Mesenchymal stem cell (in vitro differentiated cells and primary cell): ENCODE measurements around the gene PLSCR4.
"Not testable (repeated sequence)": the region's sequence is repeated elsewhere in the genome, so short reads cannot be mapped to it uniquely, and the experiment has no call there.

Experiments used
- DNase-seq: peaks from one replicate; pipeline ENCODE4 v3.0.0-alpha.2; 2013
- H2AFZ ChIP-seq: one replicate; pipeline ENCODE4 v1.6.1; 2013; ENCODE audit warnings: low read depth, mild to moderate bottlenecking, control low read depth, inconsistent platforms, low read length, moderate library complexity
- H2AK5ac ChIP-seq: 2 replicates; pipeline ENCODE4 v1.6.1; 2013; ENCODE audit warnings: low read length, moderate library complexity, mild to moderate bottlenecking, inconsistent platforms; ENCODE audit not compliant: severe bottlenecking
- H2BK120ac ChIP-seq: one replicate; pipeline ENCODE4 v1.6.1; 2013; ENCODE audit warnings: low read depth, mild to moderate bottlenecking, inconsistent platforms, low read length, moderate library complexity
- H2BK12ac ChIP-seq, 2 experiments: one replicate each; pipeline ENCODE4 v1.6.1; 2013; ENCODE audit warnings: inconsistent platforms in 2 of 2, low read length in 2 of 2, mild to moderate bottlenecking in 2 of 2, moderate library complexity in 2 of 2, control low read depth in 1 of 2
- H2BK15ac ChIP-seq: one replicate; pipeline ENCODE4 v1.6.1; 2013; ENCODE audit warnings: mild to moderate bottlenecking, low read depth, inconsistent platforms; ENCODE audit not compliant: poor library complexity, severe bottlenecking
- H2BK5ac ChIP-seq: 2 replicates; pipeline ENCODE4 v1.6.1; 2013; ENCODE audit warnings: low read depth, mild to moderate bottlenecking, low read length, control low read depth, inconsistent platforms; ENCODE audit not compliant: poor library complexity, severe bottlenecking
- H3K14ac ChIP-seq, 2 experiments: one replicate each; pipeline ENCODE4 v1.6.1; 2013; ENCODE audit warnings: inconsistent platforms in 2 of 2, low read length in 2 of 2, control low read depth in 1 of 2, mild to moderate bottlenecking in 1 of 2, moderate library complexity in 1 of 2
- H3K18ac ChIP-seq, 2 experiments: one replicate each; pipeline ENCODE4 v1.6.1; 2013; ENCODE audit warnings: inconsistent platforms in 2 of 2, low read length in 2 of 2, control low read depth in 1 of 2, low read depth in 1 of 2, mild to moderate bottlenecking in 1 of 2
- H3K23ac ChIP-seq, 2 experiments: one replicate each; pipeline ENCODE4 v1.6.1; 2013; ENCODE audit warnings: inconsistent platforms in 2 of 2, low read length in 2 of 2, mild to moderate bottlenecking in 2 of 2, moderate library complexity in 2 of 2, control low read depth in 1 of 2
- H3K27ac ChIP-seq: 2 replicates; pipeline ENCODE4 v1.5.1; 2013; ENCODE audit warnings: mild to moderate bottlenecking, moderate library complexity, low read length, control low read depth, inconsistent platforms; ENCODE audit not compliant: poor library complexity, severe bottlenecking
- H3K27me3 ChIP-seq, 2 experiments: 2 replicates each; pipeline versions ENCODE4 v1.6.1 to v1.7.0; 2013; ENCODE audit warnings: low read length in 2 of 2, mild to moderate bottlenecking in 2 of 2, moderate library complexity in 2 of 2, control low read depth in 1 of 2, inconsistent platforms in 1 of 2; ENCODE audit not compliant: control insufficient read depth in 1 of 2, insufficient read depth in 1 of 2
- H3K36me3 ChIP-seq, 2 experiments: 2 replicates each; pipeline versions ENCODE4 v1.6.1 to v1.7.0; 2013; ENCODE audit warnings: low read length in 2 of 2, control low read depth in 1 of 2, inconsistent platforms in 1 of 2, low read depth in 1 of 2, mild to moderate bottlenecking in 1 of 2; ENCODE audit not compliant: insufficient read depth in 2 of 2, control insufficient read depth in 1 of 2
- H3K4ac ChIP-seq, 2 experiments: one replicate each; pipeline ENCODE4 v1.6.1; 2013; ENCODE audit warnings: inconsistent platforms in 2 of 2, low read length in 2 of 2, mild to moderate bottlenecking in 2 of 2, moderate library complexity in 2 of 2, control low read depth in 1 of 2, low read depth in 1 of 2
- H3K4me1 ChIP-seq: 2 replicates; pipeline ENCODE4 v1.6.1; 2013; ENCODE audit warnings: low read depth, low read length, control low read depth; ENCODE audit not compliant: control insufficient read depth, insufficient read depth
- H3K4me2 ChIP-seq: 2 replicates; pipeline ENCODE4 v1.6.1; 2013; ENCODE audit warnings: low read length, mild to moderate bottlenecking, inconsistent platforms; ENCODE audit not compliant: poor library complexity, severe bottlenecking
- H3K4me3 ChIP-seq, 2 experiments: 2 replicates each; pipeline versions ENCODE4 v1.5.1 to v1.7.0; 2013; ENCODE audit warnings: low read length in 2 of 2, mild to moderate bottlenecking in 2 of 2, control low read depth in 1 of 2, low read depth in 1 of 2; ENCODE audit not compliant: insufficient read depth in 1 of 2
- H3K79me1 ChIP-seq: replicated peaks from 2 replicates; pipeline ENCODE4 v1.6.1; 2013; ENCODE audit warnings: mild to moderate bottlenecking, control low read depth, low read length, inconsistent platforms; ENCODE audit not compliant: poor library complexity, severe bottlenecking
- H3K9ac ChIP-seq: 2 replicates; pipeline ENCODE4 v1.7.0; 2013; ENCODE audit warnings: mild to moderate bottlenecking, low read length, moderate library complexity
- H3K9me3 ChIP-seq: 2 replicates; pipeline ENCODE4 v1.7.0; 2013; ENCODE audit warnings: mild to moderate bottlenecking, low read length; ENCODE audit not compliant: control insufficient read depth
- H4K8ac ChIP-seq: one replicate; pipeline ENCODE4 v1.6.1; 2013; ENCODE audit warnings: inconsistent platforms, mild to moderate bottlenecking, low read length, moderate library complexity
- H4K91ac ChIP-seq: one replicate; pipeline ENCODE4 v1.6.1; 2013; ENCODE audit warnings: mild to moderate bottlenecking, low read length, inconsistent platforms
- WGBS: methylation state at CpG from one replicate; pipeline ENCODE4 v1.1.7; 2013; ENCODE audit warnings: mixed read lengths; 5-methylcytosine and 5-hydroxymethylcytosine counted together

PLSCR4 gene

GRCh38 chr3:146259880-146260589 lies 9.1 kb upstream of the PLSCR4 start:
- Histone ChIP-seq H2BK120ac (no peak overlapping the region), H3K4ac (no peak overlapping the region), H3K18ac (no peak overlapping the region), H3K27me3 (no peaks in the 10 kb centered on the region), H2AFZ (no peak overlapping the region), H3K9me3 (no peaks in the 10 kb centered on the region), H3K14ac (no peak overlapping the region), H3K23ac (no peak overlapping the region), H3K27ac (no peak overlapping the region), H3K36me3 (no peaks in the 10 kb centered on the region), H4K91ac (no peak overlapping the region), H2AK5ac (no peak overlapping the region), H3K79me1 (no peaks in the 10 kb centered on the region), H2BK5ac (no peak overlapping the region), H2BK12ac (no peak overlapping the region), H3K4me3 (no peak overlapping the region), H4K8ac (no peak overlapping the region), H3K4me2 (no peak overlapping the region), H3K4me1 (no peaks in the 10 kb centered on the region), H2BK15ac (no peak overlapping the region), H3K9ac (no peak overlapping the region)
- no peak for DNase-seq
- WGBS: no CpG with 5 or more reads among the region's 5 CpGs

GRCh38 chr3:146256851-146257486 lies 6.1 kb upstream of the PLSCR4 start:
- H3K36me3 ChIP-seq: no peaks in the 10 kb centered on the region
- H3K18ac ChIP-seq: no peak overlapping the region
- H2BK15ac ChIP-seq: no peak overlapping the region
- no peak overlapping the region for H3K14ac ChIP-seq
- H3K4me3 ChIP-seq: no peak overlapping the region
- no peak overlapping the region for H4K8ac ChIP-seq
- H4K91ac ChIP-seq: no peak overlapping the region
- H2BK12ac ChIP-seq: no peak overlapping the region
- no peak for DNase-seq
- H3K9me3 ChIP-seq: peaks cover 6% of the 10 kb centered on the region
- H2AFZ ChIP-seq: no peak overlapping the region
- no peak overlapping the region for H2AK5ac ChIP-seq
- H3K4ac ChIP-seq: no peak overlapping the region
- no peak overlapping the region for H2BK5ac ChIP-seq
- no peak overlapping the region for H3K27ac ChIP-seq
- no peak overlapping the region for H3K9ac ChIP-seq
- no peaks in the 10 kb centered on the region for H3K4me1 ChIP-seq
- H3K4me2 ChIP-seq: no peak overlapping the region
- no peaks in the 10 kb centered on the region for H3K79me1 ChIP-seq
- WGBS: 88% methylated on average over 3 of the region's 3 CpGs
- H3K27me3 ChIP-seq: no peaks in the 10 kb centered on the region
- no peak overlapping the region for H3K23ac ChIP-seq
- no peak overlapping the region for H2BK120ac ChIP-seq

- not testable (repeated sequence) for H2BK120ac ChIP-seq, H3K9me3 ChIP-seq, H3K14ac ChIP-seq, H3K79me1 ChIP-seq, H4K8ac ChIP-seq, H2AFZ ChIP-seq, H3K9ac ChIP-seq, H3K4me3 ChIP-seq, H4K91ac ChIP-seq, H3K18ac ChIP-seq, DNase-seq, H2BK5ac ChIP-seq, H2BK15ac ChIP-seq, H3K4me1 ChIP-seq, H3K27ac ChIP-seq, H2BK12ac ChIP-seq, H3K4ac ChIP-seq, H3K27me3 ChIP-seq, H3K23ac ChIP-seq, H3K36me3 ChIP-seq, H3K4me2 ChIP-seq, H2AK5ac ChIP-seq
- WGBS: 99% methylated on average over 6 of the region's 10 CpGs
These were observed 1.5 kb upstream of the PLSCR4 start for GRCh38 chr3:146252445-146252844.

GRCh38 chr3:146249921-146250320 lies 984 bp downstream of the PLSCR4 start:
- Histone ChIP-seq H2BK15ac (no peak overlapping the region), H3K4ac (no peak overlapping the region), H3K27ac (no peak overlapping the region), H2BK12ac (no peak overlapping the region), H3K4me1 (no peaks in the 10 kb centered on the region), H3K4me2 (no peak overlapping the region), H3K18ac (no peak overlapping the region), H2BK120ac (no peak overlapping the region), H3K79me1 (no peaks in the 10 kb centered on the region), H2AFZ (no peak overlapping the region), H4K8ac (no peak overlapping the region), H3K4me3 (peak overlapping the region in 1 of 2 experiments; percentile 94), H3K23ac (no peak overlapping the region), H3K9me3 (peaks cover 6% of the 10 kb centered on the region), H3K27me3 (no peaks in the 10 kb centered on the region), H2AK5ac (no peak overlapping the region), H2BK5ac (no peak overlapping the region), H3K14ac (no peak overlapping the region), H4K91ac (no peak overlapping the region), H3K9ac (peak overlapping the region; percentile 94), H3K36me3 (no peaks in the 10 kb centered on the region)
- DNase-seq: no peak
- no CpG with 5 or more reads among the region's 1 CpG for WGBS
